ENCODE measurements around the gene FAM193A. TPM values are rescaled to one million over a fixed set of nuclear protein-coding genes. Genes with fewer than 3 reads are reported as not detected.
A peak's percentile ranks its signal among the peaks of the same experiment; 100 is the strongest.

The FAM193A gene
- total RNA-seq, 6 donors from 2014 or later: 23.7 to 87.0 (median 27.1) TPM

- ATAC-seq (ENCODE audit: low FRiP score in 2 of 2) (peak in 1 of 2 donors; percentile 18), DNase-seq (peak in 1 of 2 donors; percentile 64)
- H3K27me3 ChIP-seq: no peaks in the 10 kb centered on the region
- H3K4me1 ChIP-seq: peaks cover 0 to 5% (median 0%) of the 10 kb centered on the region in 4 donors
- WGBS, 2 donors: 78 to 89% methylated on average over 14 to 19 of the region's 19 CpGs
- H3K36me3 ChIP-seq: peaks cover 19 to 86% (median 68%) of the 10 kb centered on the region in 4 donors
- TF ChIP-seq EP300 (IDR thresholded peaks at IDR 0.05) (no peak), CTCF (IDR thresholded peaks at IDR 0.05) (no peak), POLR2A (IDR thresholded peaks at IDR 0.05) (no peak), POLR2AphosphoS5 (IDR thresholded peaks at IDR 0.05) (no peak)
- H3K4me3 ChIP-seq: no peak overlapping the region
- H3K27ac ChIP-seq: no peak overlapping the region
- H3K9me3 ChIP-seq: no peaks in the 10 kb centered on the region
Measured at GRCh38 chr4:2689825-2690700, 153.6 kb downstream of the FAM193A start.

GRCh38 chr4:2691313-2691712, 154.9 kb downstream of the FAM193A start:
- ATAC-seq (ENCODE audit: low FRiP score in 2 of 2): no peak
- no peak for TF ChIP-seq CTCF (IDR thresholded peaks at IDR 0.05)
- no peak for TF ChIP-seq POLR2A (IDR thresholded peaks at IDR 0.05)
- no peak for TF ChIP-seq EP300 (IDR thresholded peaks at IDR 0.05)
- no peak for TF ChIP-seq POLR2AphosphoS5 (IDR thresholded peaks at IDR 0.05)
- no peak for DNase-seq

GRCh38 chr4:2691952-2692435, 155.5 kb downstream of the FAM193A start:
- no peak overlapping the region for H3K27ac ChIP-seq
- TF ChIP-seq EP300 (IDR thresholded peaks at IDR 0.05): no peak
- TF ChIP-seq CTCF (IDR thresholded peaks at IDR 0.05): no peak
- TF ChIP-seq POLR2AphosphoS5 (IDR thresholded peaks at IDR 0.05): no peak
- TF ChIP-seq POLR2A (IDR thresholded peaks at IDR 0.05): no peak
- no peak for ATAC-seq (ENCODE audit: low FRiP score in 2 of 2)
- no peaks in the 10 kb centered on the region for H3K9me3 ChIP-seq
- peaks cover 29 to 93% (median 82%) of the 10 kb centered on the region in 4 donors for H3K36me3 ChIP-seq
- no peak overlapping the region for H3K4me3 ChIP-seq
- H3K4me1 ChIP-seq: peaks cover 0 to 5% (median 0%) of the 10 kb centered on the region in 4 donors
- no peaks in the 10 kb centered on the region for H3K27me3 ChIP-seq
- 84 to 93% methylated on average over 7 of the region's 7 CpGs for WGBS, 2 donors
- no peak for DNase-seq

More at GRCh38 chr4:2691313-2691712, 154.9 kb downstream of the FAM193A start:
- H3K27me3 ChIP-seq: no peaks in the 10 kb centered on the region
- H3K27ac ChIP-seq: no peak overlapping the region
- no peak overlapping the region for H3K4me3 ChIP-seq
- 95 to 99% methylated on average over 5 of the region's 5 CpGs for WGBS, 2 donors
- no peaks in the 10 kb centered on the region for H3K9me3 ChIP-seq
- peaks cover 25 to 92% (median 77%) of the 10 kb centered on the region in 4 donors for H3K36me3 ChIP-seq
- peaks cover 0 to 5% (median 0%) of the 10 kb centered on the region in 4 donors for H3K4me1 ChIP-seq

- Histone ChIP-seq H3K36me3 (peaks cover 39 to 99% (median 87%) of the 10 kb centered on the region in 4 donors), H3K27me3 (no peaks in the 10 kb centered on the region), H3K4me1 (peaks cover 0 to 5% (median 0%) of the 10 kb centered on the region in 4 donors), H3K4me3 (no peak overlapping the region), H3K27ac (no peak overlapping the region), H3K9me3 (no peaks in the 10 kb centered on the region)
- no peak for TF ChIP-seq CTCF (IDR thresholded peaks at IDR 0.05)
- no peak for TF ChIP-seq POLR2A (IDR thresholded peaks at IDR 0.05)
- TF ChIP-seq POLR2AphosphoS5 (IDR thresholded peaks at IDR 0.05): no peak
- TF ChIP-seq EP300 (IDR thresholded peaks at IDR 0.05): no peak
- DNase-seq: no peak
- 95 to 96% methylated on average over 16 of the region's 16 CpGs for WGBS, 2 donors
- ATAC-seq (ENCODE audit: low FRiP score in 2 of 2): no peak
Measured at GRCh38 chr4:2694691-2695090, 158.2 kb downstream of the FAM193A start.
